NCI-H82 treated with DMSO at 0.1 percent for 48 hours (cell line): ENCODE results near the gene SLC25A18.

Source experiments
- DNase-seq: peaks from one replicate; lab custom pipeline; 2025; ENCODE audit not compliant: unreplicated experiment; lab: John Stamatoyannopoulos, UW

SLC25A18 gene

GRCh38 chr22:17569971-17570511, 6.7 kb downstream of the SLC25A18 start:
- no peak for DNase-seq

GRCh38 chr22:17570851-17571631, 7.7 kb downstream of the SLC25A18 start:
- DNase-seq = no peak

- DNase-seq = no peak
These were observed 11.9 kb downstream of the SLC25A18 start for GRCh38 chr22:17575151-17575550.

GRCh38 chr22:17575681-17576080, 12.4 kb downstream of the SLC25A18 start:
- DNase-seq = no peak

- DNase-seq = no peak
These were observed 13.2 kb downstream of the SLC25A18 start for GRCh38 chr22:17576470-17576869.

GRCh38 chr22:17578136-17578754, 14.9 kb downstream of the SLC25A18 start:
- DNase-seq = no peak

GRCh38 chr22:17579535-17579981, 16.3 kb downstream of the SLC25A18 start:
- no peak for DNase-seq

GRCh38 chr22:17580441-17581031, 17.2 kb downstream of the SLC25A18 start:
- DNase-seq = no peak

- DNase-seq = no peak
These were observed 17.8 kb downstream of the SLC25A18 start for GRCh38 chr22:17581056-17581455.

- DNase-seq = no peak
These were observed 18.3 kb downstream of the SLC25A18 start for GRCh38 chr22:17581631-17582030.

GRCh38 chr22:17583151-17583550, 19.9 kb downstream of the SLC25A18 start:
- no peak for DNase-seq

GRCh38 chr22:17586831-17587440, 23.6 kb downstream of the SLC25A18 start:
- no peak for DNase-seq

GRCh38 chr22:17587629-17588028, 24.3 kb downstream of the SLC25A18 start:
- no peak for DNase-seq

GRCh38 chr22:17588606-17589005, 25.3 kb downstream of the SLC25A18 start:
- DNase-seq = no peak

- DNase-seq = no peak
These were observed 26.6 kb downstream of the SLC25A18 start for GRCh38 chr22:17589810-17590375.

GRCh38 chr22:17590586-17590985, 27.3 kb downstream of the SLC25A18 start:
- DNase-seq = no peak

- DNase-seq = no peak
These were observed 28.9 kb downstream of the SLC25A18 start for GRCh38 chr22:17592201-17592600.

- no peak for DNase-seq
These were observed 32.9 kb downstream of the SLC25A18 start for GRCh38 chr22:17596226-17596625.

GRCh38 chr22:17597217-17597616, 33.9 kb downstream of the SLC25A18 start:
- DNase-seq = no peak

- DNase-seq = no peak
These were observed 35.0 kb downstream of the SLC25A18 start for GRCh38 chr22:17598318-17598717.

- no peak for DNase-seq
These were observed 37.7 kb downstream of the SLC25A18 start for GRCh38 chr22:17601031-17601430.
